GM19438 (cell line): ENCODE results near the gene CDR2L.
"Not testable (repeated sequence)": the region's sequence is repeated elsewhere in the genome, so short reads cannot be mapped to it uniquely, and the experiment has no call there.

Experiments
- ATAC-seq: cut with Tn5 transposase; IDR thresholded peaks from one replicate; pipeline ENCODE4 v1.9.1; 2021; ENCODE audit warnings: low read depth; ENCODE audit not compliant: unreplicated experiment

Gene CDR2L

DNA sequence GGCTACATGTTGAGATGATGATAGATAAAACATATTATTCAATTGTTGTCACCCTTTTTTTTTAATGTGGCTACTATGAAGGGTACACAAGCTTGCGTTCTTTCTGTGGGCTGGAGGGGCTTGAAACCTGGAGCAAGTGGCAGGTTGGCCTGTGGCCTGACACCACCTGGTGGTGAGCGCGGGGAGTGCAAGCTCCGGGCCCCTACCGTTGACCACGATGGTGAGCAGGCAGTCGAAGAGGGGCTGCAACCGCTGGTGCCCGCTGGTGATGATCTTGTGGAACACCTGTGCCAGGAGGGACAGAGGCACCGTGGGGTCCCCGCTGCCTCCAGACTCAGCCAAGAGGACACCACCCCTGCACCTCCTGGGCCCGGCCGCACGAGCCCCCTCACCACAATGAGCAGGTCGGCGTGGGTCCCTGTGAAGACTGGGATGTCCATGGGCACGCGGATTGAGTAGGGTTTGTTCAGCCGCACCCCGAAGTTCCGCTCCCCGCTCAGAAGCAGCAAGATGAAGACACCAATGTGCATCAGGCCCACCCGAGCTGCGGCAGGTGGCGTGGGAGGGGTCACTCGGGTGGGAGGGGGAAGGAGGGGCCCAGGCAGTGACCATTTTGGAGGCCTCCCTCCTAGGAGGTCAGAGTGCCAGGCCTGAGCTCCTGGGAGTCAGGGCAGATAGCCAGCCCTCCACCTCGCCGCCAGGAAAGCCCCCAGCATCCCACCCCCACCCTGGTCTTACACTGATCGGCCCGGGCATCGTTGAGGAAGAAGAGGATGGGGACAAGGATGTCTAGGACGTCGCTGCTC lies 29.3 kb upstream of the CDR2L start:
- no peak for ATAC-seq

DNA sequence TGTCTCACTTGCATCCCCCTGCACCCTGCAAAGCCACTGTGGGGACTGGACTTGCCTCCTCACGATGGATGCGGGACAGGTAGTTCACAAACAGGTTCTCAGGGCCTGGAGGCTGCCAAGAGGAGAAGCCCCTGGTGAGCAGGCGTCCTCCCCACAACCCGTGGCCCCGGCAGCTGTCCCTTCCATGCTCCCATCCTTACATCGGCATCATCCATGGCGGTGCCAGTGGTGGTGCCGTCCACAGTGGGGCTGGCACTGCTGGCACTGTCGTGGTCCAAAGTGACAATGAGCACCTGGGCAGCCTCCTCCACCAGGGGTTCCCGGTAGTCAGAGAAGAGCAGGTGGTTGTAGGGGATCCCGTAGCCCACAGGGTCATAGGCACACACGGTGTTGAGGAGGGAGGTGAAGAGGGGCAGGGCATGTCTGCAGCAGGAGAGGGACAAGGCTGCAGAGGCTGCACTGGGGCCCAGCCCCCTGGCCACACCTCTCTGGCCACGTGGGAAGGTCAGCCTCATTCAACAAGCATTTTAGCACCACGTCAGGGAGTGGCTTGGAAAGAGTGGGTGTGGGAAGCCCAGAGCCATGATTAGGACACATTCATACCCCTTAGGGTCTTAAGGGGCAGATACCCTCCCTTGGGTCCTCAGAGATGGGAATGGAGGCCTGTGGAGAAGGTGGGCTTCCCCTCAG lies 27.5 kb upstream of the CDR2L start:
- no peak for ATAC-seq

DNA sequence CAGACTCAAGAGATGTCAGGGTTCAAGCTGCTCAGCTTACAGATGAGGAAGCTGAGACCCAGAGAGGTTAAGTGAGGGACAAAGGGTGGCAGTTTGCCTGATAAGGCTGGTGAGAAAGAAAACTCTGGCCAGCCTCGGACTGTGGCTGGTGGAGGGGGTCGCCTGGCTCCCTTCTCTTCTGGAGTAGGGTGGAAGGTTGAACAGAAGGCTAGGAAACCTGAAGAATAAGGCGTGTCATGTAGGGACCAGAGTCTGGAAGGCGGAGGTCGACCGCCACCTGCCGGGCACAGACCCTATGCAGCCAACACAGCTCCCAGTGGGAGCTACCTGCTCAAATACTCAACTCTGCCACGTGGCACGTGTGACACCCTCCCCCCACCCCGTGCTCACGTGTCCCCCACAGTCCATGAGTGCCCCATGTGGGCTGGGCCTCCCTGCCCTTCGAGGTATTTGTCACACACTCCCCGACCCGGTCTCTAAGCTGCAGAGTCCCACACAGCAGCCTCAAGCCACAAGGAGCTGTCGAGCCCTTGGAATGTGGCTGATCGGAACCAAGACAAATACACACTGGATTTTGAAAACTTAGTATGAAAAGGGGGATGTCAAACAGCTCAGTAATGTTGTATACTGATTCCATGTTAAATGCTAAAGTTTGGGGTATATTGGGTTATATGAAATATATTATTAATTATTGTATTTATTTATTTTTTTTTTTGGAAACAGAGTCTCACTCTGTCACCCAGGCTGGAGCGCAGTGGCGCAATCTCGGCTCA lies 26.7 kb upstream of the CDR2L start:
- ATAC-seq: no peak

DNA sequence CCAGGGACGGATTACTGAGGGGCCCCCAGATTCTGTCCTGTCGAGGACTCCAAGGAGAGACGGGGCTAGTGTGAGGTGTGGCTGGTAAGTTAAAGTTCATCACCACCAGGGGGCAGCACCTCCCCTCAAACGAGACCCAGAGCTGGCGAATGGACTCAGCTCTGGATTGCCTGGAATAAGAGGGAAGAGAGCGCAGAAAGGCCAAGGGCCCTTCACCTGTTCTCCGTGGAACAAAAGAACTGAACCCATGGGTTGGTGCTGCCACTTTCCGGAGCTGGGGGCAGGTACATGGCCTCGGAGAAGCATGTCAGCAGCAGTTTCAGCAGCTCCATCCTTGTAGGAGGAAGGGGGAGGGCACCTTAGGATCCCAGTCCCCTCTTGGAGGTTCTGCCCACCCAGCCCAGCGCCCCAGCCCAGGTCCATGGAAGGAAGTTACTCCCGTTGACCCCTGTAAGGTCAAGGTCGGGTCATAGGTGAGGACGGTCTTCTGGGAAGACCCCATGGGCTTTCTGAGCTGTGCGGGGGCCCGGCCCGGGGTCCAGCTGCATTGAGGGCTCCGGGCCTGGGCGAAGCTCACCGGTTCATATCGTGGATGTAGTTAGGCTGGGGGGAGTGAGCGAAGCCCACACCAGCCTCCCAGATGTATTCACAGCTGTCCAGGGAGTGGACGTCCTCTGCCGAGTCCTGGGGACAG lies 25.6 kb upstream of the CDR2L start:
- no peak for ATAC-seq

DNA sequence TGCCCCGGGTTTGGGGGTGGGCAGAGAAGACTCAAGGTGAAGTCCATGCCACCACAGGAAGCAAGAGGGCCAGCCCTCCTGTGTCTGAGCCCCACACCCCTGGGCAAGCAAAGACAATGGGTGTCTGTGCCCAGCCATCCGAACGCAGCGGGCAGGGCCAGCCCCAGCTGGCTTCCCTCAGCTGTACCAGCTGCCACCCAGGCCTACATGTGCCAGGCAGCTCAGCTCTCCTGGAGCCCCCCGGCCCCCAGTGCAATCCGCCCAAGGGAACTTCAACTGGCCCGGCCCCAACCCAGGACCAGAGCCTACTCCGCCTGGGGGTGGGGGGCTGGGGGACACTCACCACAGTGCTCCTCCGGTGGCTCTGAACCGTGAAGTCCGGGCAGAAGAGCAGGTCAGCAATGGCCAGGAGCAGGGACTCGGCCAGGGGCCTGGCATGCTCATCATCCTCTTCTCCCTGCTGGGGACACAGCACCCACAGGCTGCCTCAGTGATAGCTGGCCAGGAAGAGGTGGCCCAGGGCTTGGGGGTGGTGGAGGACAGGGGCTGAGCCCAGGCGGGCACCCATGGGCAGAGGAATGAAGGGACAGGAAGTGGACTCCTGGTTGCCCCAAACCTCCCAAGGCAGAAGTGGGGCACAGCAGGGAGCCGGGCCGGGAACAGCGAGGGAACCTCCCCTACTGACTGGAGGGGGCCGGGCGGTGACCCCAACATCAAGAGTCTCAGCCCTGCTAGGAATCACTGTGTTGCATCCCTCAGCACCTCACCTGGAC lies 24.6 kb upstream of the CDR2L start:
- ATAC-seq: no peak

DNA sequence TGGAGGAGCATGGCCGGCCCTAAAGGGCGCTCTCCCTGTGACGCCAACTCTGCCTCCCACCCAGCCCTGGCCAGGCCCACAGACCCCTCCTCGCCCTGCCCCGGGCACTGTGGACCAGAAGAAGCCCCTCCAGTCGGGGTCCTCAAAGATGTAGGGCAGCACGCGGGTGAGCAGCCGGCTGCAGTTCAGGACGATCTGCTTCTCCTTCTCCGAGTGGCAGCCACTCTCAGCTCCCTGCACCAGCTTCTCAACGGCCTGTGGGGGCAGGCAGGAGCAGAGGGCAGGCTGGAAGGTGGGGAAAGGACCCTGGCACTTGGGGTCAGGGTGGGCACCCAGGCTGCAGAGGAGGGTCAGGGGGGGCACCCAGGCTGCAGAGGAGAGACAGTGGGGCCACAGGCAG lies 23.8 kb upstream of the CDR2L start:
- no peak for ATAC-seq

DNA sequence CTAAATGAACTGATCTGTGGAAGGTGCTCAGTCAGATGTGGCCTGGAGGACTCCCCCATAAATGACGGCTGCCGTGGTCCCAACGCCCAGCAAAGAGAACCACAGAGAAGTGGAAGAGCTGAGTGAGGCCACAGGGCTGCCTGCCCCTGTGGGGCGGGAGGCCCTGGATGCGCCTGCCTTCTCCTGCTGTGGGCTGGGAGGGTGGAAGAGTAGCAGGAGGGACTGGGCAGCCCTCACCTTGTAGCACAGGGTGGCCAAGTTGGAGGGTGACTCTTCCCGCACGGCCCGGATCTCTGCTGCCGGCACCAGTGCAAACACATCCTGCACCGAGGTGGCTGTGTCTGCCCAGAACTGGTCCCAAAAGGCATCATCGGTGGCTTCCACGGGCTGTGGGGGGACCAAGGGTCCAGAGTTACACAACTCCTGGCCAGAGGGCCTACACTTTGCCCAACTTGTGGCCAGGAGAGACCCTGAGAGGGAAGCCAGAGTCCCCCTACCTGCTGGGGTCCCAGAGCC lies 23.1 kb upstream of the CDR2L start:
- ATAC-seq: no peak

DNA sequence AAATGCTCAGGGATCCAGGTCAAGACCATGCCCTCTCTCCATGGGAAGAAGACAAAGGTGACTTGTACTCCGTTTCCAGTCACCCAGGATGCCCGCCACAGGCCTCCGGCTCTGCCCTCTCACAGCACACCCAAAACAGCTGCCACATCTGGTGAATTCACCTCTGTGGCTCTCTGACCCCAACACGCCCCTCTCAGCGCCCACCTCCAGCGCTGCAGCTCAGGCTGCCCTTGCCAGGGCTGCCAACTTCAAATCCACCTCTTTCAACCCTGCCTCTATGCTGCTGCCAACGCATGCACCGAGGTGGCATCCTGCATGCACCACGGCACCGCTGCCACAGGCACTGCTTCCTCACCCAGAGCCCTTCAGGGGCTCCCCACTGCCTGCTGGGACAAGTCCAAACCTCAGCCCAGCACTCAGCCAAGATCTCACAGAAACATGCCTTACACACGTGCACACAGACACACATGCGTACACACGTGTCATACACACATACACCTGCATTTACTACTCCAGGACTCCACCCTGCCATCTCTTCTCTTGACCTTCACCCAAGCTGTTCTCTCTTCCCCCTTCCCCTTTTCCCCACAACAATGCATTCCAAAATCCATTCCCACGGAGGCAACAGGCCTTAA lies 22.3 kb upstream of the CDR2L start:
- no peak for ATAC-seq

DNA sequence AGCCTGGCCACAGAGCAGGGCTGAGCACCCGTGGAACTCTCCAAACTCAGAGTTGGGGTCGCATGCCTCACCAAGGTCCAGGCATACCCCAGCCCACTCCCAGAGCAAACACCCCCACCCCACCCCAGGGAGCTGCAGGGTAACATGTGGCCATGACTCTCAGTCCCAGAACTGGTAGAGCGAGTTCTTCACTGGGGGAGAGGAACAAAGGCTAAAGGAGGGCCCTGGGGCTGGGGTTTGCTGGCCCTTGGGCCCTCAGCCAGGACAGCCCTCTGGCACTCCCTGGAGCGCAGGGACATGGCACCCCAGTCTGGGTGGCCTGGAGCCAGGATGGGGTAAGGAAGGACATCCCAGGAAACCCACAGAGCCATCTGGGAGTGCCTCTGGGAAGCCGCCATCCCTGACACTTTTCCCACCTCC lies 19.1 kb upstream of the CDR2L start:
- no peak for ATAC-seq

DNA sequence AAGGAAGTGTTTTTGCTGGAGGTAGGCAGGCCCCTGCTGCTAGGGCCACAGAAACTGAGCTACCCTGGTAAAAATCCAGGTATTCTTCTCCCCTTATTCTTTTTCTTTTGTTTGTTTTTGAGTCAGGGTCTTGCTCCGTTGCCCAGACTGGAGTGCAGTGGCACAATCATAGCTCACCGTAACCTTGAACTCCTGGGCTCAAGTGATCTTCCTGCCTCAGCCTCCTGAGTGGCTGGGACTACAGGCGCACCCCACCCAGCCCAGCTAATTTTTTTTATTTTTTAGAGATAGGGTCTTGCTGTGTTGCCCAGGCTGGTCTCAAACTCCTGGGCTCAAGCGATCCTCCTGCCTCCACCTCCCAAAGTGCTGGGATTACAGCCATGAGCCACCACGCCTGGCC lies 17.9 kb upstream of the CDR2L start:
- not testable (repeated sequence) for ATAC-seq

DNA sequence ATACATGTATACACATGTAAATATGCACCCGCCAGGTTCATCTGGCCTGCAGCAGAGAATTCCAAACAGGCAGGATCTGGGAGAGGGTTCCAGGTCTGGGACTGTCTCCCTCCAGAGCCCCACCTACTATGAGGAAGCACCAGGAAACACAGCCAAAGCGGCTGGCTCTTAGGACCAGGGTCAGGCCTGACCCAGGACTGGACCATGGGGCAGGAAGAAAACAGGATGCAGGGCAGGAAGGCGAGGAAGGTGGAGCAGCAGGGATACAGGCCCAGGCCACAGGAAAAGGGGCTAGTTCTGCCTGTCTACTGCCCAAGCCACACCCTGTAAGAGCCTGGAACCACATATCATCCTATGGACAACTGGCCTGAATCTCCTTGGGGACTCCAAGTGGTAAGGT lies 17.0 kb upstream of the CDR2L start:
- ATAC-seq: no peak

DNA sequence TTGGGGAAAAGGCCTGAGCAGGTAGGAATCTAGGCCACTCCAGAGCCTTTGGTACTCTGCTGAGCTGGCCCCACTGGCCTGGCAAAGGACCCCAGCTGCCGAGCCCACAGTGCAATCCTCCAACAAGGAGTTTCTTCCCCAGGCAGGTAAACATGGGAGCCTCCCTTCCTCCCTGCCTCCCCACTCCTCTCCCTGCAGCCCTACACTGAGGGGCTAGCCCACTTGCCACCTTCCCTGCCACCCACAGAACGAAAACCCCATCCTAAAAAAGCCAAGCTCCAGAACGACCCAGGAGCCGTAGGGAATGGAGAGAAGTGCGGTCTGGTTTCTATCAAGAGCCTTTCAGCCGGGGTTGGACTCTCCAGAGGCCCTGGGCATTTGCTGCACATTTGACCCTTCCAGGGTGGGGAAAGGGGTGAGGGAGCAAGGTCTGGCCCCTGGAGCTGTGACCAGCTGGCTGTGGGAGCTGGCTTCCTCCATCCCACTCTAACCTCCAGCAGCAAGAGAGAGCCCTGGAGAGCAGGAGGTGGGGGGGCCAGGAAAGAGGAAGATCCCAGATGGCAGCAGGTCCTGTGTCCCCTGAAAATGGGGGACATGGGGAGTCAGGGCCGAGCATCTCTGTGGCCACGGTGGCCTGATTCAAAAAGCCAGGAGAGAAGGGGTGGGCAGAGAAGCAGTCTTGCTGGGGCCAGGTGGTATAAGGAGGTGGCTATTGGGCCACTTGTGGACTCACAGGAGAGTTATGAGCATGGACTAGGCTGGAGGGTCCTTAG lies 16.2 kb upstream of the CDR2L start:
- no peak for ATAC-seq

DNA sequence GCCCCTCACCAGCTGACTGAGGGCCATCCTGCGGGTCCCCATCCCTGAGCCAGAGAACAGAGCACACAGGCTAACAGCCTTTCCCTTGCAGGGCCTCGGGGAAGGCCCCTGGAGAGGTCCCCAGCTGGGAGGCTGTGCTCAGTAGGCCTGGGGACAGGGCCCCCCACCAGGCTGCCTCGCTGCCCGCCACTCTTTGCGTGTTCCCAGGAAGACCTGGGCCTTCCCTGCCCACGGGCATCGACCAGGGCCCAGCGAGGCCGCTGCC lies 15.7 kb upstream of the CDR2L start:
- ATAC-seq: no peak

DNA sequence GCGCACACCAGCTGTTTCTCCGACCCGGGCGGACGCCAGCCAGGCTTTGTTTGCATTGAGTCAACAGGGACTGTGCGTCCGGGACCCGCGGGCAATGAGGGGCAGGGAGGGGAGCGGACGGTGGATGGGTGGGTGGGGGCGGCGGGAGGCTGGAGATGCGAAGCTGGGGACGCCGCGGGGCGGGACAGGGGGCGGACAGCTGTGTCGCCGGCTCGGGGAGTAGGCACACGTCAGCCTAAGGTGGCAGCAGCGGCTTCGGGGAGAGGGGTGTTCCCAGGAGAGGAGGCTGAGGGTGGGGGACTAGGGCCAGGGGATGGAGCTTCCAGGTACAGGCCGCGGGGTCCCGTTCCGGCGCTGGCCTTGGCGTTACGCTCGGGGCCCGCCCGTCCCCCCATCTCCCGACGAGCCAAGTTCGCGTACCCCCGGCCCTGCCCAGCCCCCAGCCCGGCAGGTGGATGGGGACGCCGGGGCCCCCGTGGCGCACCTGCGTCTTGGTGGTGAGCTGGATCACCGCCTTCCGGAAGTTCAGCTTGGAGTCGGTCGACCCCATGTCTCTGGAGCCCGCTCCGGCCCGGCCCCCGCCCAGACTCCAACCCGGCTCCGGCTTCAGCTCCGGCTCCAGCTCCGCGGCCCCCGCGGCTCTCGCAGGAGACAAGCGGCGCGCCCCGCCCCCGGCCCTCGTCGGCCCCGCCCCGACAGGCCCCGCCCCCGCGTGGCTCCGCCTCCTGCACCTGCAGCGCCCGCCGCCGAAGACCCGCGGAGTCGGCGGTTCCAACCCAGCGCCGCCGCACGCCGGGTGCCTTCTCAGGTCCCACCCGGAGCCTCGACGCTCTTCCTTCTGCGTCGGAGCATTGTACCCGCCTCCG lies 15.1 kb upstream of the CDR2L start, which contains the start of gene HID1:
HID1 (minus strand) TSS at position 653 of the 866 bp plus-strand sequence; CDS start at position 550, 103 bp downstream.
- ATAC-seq: peak; percentile 63

DNA sequence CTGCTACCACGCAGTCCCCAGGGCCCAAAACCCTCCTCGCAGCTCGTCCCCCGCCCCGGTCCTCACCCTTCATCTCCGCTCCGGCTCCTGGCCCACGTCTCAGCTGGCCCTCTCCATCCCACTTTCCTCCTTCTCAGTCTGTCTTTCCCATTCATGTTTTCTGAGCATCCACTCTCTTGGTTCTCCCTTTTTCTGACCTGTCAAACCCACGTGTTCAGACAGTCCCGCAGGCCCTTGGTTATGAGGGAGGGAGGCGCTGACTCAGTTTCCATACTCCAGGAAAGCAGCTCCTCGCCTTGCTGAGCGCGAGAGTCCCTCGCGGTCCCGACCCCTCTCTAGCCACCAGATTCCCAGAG lies 14.5 kb upstream of the CDR2L start:
- ATAC-seq: no peak

DNA sequence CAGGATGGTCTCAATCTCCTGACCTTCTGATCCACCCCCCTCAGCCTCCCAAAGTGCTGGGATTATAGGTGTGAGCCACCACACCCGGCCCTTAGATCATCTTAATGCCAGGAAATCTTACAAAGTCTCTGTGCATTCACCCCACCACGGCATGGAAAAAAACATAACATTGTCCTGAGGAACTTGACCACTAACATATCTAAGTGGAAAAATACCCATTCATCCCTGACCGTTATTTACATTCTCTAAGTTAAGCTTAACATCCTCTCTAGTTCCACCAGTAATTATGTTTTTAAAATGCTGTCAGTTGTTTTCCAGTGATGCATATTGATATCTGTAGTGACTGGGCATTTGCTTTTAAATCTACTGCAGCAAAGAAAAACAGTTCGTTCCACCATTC lies 11.5 kb upstream of the CDR2L start:
- ATAC-seq: no peak

DNA sequence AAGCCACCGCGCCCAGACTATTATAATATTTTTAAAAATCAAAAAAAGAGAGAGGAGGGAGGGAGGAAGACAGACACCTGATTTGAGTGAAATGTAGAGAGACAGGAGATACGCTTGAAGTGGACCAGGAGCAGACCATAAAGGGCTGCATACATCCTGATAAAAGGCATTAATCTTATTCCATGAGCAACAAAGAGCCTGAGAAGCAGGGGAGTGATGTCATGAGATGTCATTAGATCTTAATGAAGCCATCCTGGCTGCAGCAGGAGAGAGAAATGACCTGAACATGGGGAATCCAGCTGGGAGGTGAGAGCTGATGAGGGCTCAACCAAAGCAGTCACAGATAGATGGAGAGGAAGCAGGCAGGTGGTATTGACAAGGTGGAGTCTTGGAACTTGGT lies 9.6 kb upstream of the CDR2L start:
- no peak for ATAC-seq

DNA sequence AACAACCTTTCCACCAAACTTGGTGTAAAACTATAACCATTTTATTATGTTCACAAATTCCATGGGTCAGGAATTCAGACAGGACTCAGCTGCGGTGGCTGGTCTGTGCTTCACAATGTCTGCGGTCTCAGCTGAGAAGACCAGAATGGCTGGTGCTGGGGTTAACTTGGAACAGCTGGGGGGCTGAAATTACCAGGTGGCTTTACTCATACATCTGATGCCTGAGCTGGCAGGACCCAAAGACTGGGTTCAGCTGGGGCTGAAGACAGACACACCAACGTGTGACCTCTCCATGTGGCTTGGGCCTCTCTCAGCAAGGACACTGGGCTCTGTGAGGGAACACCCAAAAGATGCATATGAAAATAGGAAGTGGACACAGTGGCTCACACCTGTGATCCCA lies 9.2 kb upstream of the CDR2L start:
- no peak for ATAC-seq
